Upper lobe of left lung (tissue), 6 donors: ENCODE measurements around the gene CELF1. TPM values are rescaled to one million over a fixed set of nuclear protein-coding genes. Genes with fewer than 3 reads are reported as not detected.

ENCODE experiments used
- ATAC-seq, 2 donors: fragments of 200-7000 bp; cut with Tn5 transposase; one replicate each; pipeline ENCODE4 v1.9.1; 2022; ENCODE audit warnings: mild to moderate bottlenecking in 2 of 2, moderate library complexity in 2 of 2; ENCODE audit not compliant: low FRiP score in 2 of 2
- DNase-seq, 2 donors: peaks; one replicate each; pipeline ENCODE4 v3.0.0-alpha.2; 2019 to 2020
- H3K27ac ChIP-seq, 4 donors: fragments of 200-600 bp; sonication (generic); one replicate each; pipeline ENCODE4 v1.5.1; 2016 to 2019
- H3K27me3 ChIP-seq, 4 donors: fragments of 200-600 bp; sonication (generic); one replicate each; pipeline ENCODE4 v1.5.1; 2017 to 2019
- H3K36me3 ChIP-seq, 4 donors: fragments of 200-600 bp; sonication (generic); one replicate each; pipeline ENCODE4 v1.5.1; 2016 to 2019
- H3K4me1 ChIP-seq, 4 donors: fragments of 200-600 bp; sonication (generic); one replicate each; pipeline ENCODE4 v1.5.1; 2018 to 2019
- H3K4me3 ChIP-seq, 4 donors: fragments of 200-600 bp; sonication (generic); one replicate each; pipeline ENCODE4 v1.5.1; 2017 to 2019; ENCODE audit warnings: mild to moderate bottlenecking in 2 of 4, moderate library complexity in 1 of 4
- H3K9me3 ChIP-seq, 4 donors: fragments of 200-600 bp; sonication (generic); one replicate each; pipeline ENCODE4 v1.5.1; 2018 to 2019
- CTCF ChIP-seq, 6 experiments: fragments of 450-650 bp in 4 of 6; fragments of 200-600 bp in 2 of 6; sonication (generic) in 2 of 6; IDR thresholded peaks; one replicate each; pipeline ENCODE4 v1.5.1; 2016 to 2019; ENCODE audit warnings: antibody characterized with exemption in 6 of 6
- EP300 ChIP-seq, 4 donors: sonication (generic); formaldehyde crosslinking; IDR thresholded peaks; one replicate each; pipeline ENCODE4 v1.5.1; 2017; ENCODE audit warnings: antibody characterized with exemption in 4 of 4, control low read depth in 2 of 4
- POLR2A ChIP-seq, 4 donors: fragments of 450-650 bp; IDR thresholded peaks; one replicate each; pipeline ENCODE4 v1.5.1; 2016 to 2017; ENCODE audit warnings: antibody characterized with exemption in 4 of 4, mild to moderate bottlenecking in 2 of 4
- POLR2AphosphoS5 ChIP-seq, 2 donors: sonication (generic); formaldehyde crosslinking; IDR thresholded peaks; one replicate each; pipeline ENCODE4 v1.5.1; 2017; ENCODE audit warnings: antibody characterized with exemption in 2 of 2
- WGBS, 2 donors: methylation state at CpG; one replicate each; pipeline ENCODE4 v1.1.5; 2017 to 2018; 5-methylcytosine and 5-hydroxymethylcytosine counted together
- total RNA-seq, 6 donors: library from RNA; depleted of rRNA in 4 of 6; stranded (reverse); fragments of >200 nt in 4 of 6; gene quantifications; one replicate each; pipeline versions ENCODE4 v1.1.0 to v1.2.1, GENCODE V29; 2016 to 2021
- donor health status: DM: no; HTN: no; CAD: no; lungs with moderate emphysema.
- donor health status: DM: no; HTN: yes; CAD: no; lungs with severe emphysema.

The CELF1 gene
- total RNA-seq, 6 donors from 2014 or later, result 82.7 to 194 (median 113) TPM

- Histone ChIP-seq H3K4me1 (peaks cover 0 to 16% (median 1%) of the 10 kb centered on the region in 4 donors), H3K9me3 (no peaks in the 10 kb centered on the region), H3K27ac (peak overlapping the region in 1 of 4 donors; percentile 26), H3K36me3 (peaks cover 11 to 25% (median 23%) of the 10 kb centered on the region in 4 donors), H3K27me3 (peaks cover 0 to 14% (median 4%) of the 10 kb centered on the region in 4 donors), H3K4me3 (no peak overlapping the region)
- 48 to 66% methylated on average over 4 to 14 of the region's 14 CpGs for WGBS, 2 donors
- ATAC-seq, result peak; percentile 64 to 74
- DNase-seq, result peak in 1 of 2 donors; percentile 70
- TF ChIP-seq EP300 (IDR thresholded peaks at IDR 0.05) (no peak), POLR2A (IDR thresholded peaks at IDR 0.05) (peak in 1 of 4 donors; percentile 44)
These were observed 34.9 kb upstream of the CELF1 start for GRCh38 chr11:47587723-47588326.

DNA sequence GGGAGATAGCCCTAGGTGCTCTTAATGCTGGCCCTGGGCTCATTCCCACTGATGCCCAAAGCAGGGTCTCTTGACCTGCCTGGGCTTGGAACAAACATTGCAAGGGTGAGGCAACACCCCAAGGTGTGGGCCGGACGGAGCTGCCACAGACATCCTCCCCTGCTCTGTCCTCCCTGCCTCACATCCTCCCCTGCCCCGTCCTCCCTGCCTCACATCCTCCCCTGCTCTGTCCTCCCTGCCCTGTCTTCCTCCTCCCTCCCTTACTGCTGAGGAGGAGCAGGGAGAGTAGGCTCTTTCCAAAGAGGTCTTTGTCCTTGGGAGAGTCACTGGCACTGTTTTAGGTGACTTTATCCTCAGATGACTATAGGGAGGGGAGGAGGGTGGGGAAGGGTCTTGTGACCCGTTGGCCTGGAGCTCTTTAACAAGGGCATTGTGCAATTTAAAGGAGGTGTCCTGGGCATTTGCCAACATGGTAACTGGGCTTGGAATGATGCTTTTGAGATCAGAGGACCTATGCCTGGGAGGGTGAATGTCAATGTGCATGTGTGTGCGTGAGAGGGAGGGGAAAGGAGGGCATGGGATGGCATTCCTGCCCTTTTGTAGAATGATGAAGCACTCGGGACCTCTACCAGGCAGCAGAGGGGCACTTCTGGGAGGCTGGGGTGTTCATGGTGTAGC is 34.2 kb upstream of the CELF1 start:
- H3K9me3 ChIP-seq, result no peaks in the 10 kb centered on the region
- no peak overlapping the region for H3K4me3 ChIP-seq
- TF ChIP-seq POLR2A (IDR thresholded peaks at IDR 0.05) (no peak), POLR2AphosphoS5 (IDR thresholded peaks at IDR 0.05) (no peak), CTCF (IDR thresholded peaks at IDR 0.05) (no peak), EP300 (IDR thresholded peaks at IDR 0.05) (no peak)
- 62 to 75% methylated on average over 6 of the region's 6 CpGs for WGBS, 2 donors
- ATAC-seq (peak in 1 of 2 donors; percentile 20), DNase-seq (no peak)
- H3K36me3 ChIP-seq, result peaks cover 18 to 31% (median 30%) of the 10 kb centered on the region in 4 donors
- no peak overlapping the region for H3K27ac ChIP-seq
- peaks cover 0 to 16% (median 1%) of the 10 kb centered on the region in 4 donors for H3K4me1 ChIP-seq
- H3K27me3 ChIP-seq, result peaks cover 0 to 14% (median 4%) of the 10 kb centered on the region in 4 donors

DNA sequence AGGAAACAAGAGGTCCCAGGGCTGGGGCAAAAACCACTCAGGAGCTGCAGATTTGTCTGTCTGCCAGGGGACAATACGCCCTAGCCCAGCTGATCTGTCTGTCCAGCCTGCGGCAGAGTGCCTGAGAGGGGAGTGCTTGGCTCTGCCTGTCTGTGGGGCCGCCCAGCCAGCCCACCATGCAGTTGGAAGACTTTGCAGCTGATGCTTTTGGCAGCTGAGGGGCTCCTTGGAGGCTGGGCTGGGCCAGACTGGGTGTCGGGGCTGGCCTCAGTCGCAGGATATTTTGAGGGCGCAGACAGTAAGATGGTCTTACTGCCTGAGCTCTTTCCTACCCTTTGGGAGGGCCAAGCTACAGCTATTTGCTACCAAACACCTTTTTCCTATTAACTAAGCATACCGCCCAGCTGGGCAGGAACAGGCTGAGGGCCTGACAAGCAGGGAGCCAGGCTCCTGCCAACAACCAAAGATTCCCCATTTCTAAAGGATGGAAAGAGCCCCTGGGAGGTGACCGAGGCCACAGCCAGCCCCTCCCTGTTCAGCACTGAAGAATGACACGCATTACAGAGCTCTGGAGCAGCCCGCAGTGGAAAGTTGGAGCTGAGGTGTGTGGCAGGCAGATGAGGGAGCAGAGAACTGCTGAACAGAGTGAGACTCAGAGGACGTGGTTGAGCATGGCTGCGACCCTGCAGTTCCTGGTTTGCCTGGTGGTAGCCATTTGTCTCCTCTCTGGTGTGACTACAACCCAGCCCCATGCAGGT is 33.3 kb upstream of the CELF1 start, which contains the start of gene FAM180B:
TSS of gene FAM180B (plus strand) at position 581 of the 758 bp plus-strand sequence. CDS start at position 672, 91 bp downstream.
- Histone ChIP-seq H3K9me3 (no peaks in the 10 kb centered on the region), H3K27ac (no peak within 1 kb of the TSS), H3K27me3 (peaks cover 0 to 14% (median 4%) of the 10 kb centered on the region in 4 donors), H3K4me1 (peaks cover 0 to 16% (median 1%) of the 10 kb centered on the region in 4 donors), H3K4me3 (no peak within 1 kb of the TSS), H3K36me3 (peaks cover 20 to 40% (median 39%) of the 10 kb centered on the region in 4 donors)
- TF ChIP-seq CTCF (IDR thresholded peaks at IDR 0.05) (no peak), POLR2AphosphoS5 (IDR thresholded peaks at IDR 0.05) (no peak), POLR2A (IDR thresholded peaks at IDR 0.05) (no peak), EP300 (IDR thresholded peaks at IDR 0.05) (no peak)
- WGBS, 2 donors, result 73 to 75% methylated on average over 8 to 12 of the region's 12 CpGs
- DNase-seq (no peak), ATAC-seq (peak in 1 of 2 donors; percentile 75)

DNA sequence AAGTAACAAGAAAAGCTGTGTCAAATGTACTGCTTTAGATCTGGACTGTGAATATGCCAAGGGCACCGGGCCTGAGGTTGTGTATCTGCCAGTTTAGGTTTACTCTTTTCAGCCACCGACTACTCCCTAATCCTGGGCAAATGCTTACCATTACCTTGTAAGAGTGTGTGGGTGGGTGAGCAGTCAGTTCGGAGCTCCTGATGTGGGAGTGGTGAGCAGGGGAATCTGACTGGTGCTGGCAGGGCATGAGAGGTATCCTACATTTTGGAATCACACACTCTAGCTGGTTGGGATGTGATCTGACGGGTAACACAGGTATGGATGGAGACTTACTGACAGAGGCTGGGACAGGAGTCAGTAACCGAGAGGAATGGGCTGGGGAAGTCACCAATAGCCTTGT is 30.9 kb upstream of the CELF1 start:
- no peaks in the 10 kb centered on the region for H3K27me3 ChIP-seq
- ATAC-seq (no peak), DNase-seq (no peak)
- TF ChIP-seq EP300 (IDR thresholded peaks at IDR 0.05), result no peak
- no peak for TF ChIP-seq POLR2A (IDR thresholded peaks at IDR 0.05)
- no peak for TF ChIP-seq POLR2AphosphoS5 (IDR thresholded peaks at IDR 0.05)
- no peak for TF ChIP-seq CTCF (IDR thresholded peaks at IDR 0.05)
- H3K27ac ChIP-seq, result no peak overlapping the region
- H3K9me3 ChIP-seq, result no peaks in the 10 kb centered on the region
- H3K4me1 ChIP-seq, result peaks cover 11 to 19% (median 13%) of the 10 kb centered on the region in 4 donors
- 92 to 97% methylated on average over 5 of the region's 5 CpGs for WGBS, 2 donors
- H3K4me3 ChIP-seq, result no peak overlapping the region
- H3K36me3 ChIP-seq, result peaks cover 28 to 50% (median 46%) of the 10 kb centered on the region in 4 donors
